ENCODE measurements around the gene SEPTIN2. TPM values are rescaled to one million over a fixed set of nuclear protein-coding genes. Genes with fewer than 3 reads are reported as not detected.
"Not testable (repeated sequence)": the region's sequence is repeated elsewhere in the genome, so short reads cannot be mapped to it uniquely, and the experiment has no call there.

SEPTIN2 gene
- total RNA-seq, 1 donor from 2014 or later, result 282 TPM

- no peak for DNase-seq (ENCODE audit: low read depth)
Measured at GRCh38 chr2:241286348-241287090, 29.2 kb upstream of the SEPTIN2 start.

GRCh38 chr2:241288324-241288888, 27.3 kb upstream of the SEPTIN2 start:
- DNase-seq (ENCODE audit: low read depth), result no peak

GRCh38 chr2:241289053-241289452, 26.7 kb upstream of the SEPTIN2 start:
- DNase-seq (ENCODE audit: low read depth), result no peak

- DNase-seq (ENCODE audit: low read depth), result no peak
Measured at GRCh38 chr2:241289597-241289996, 26.1 kb upstream of the SEPTIN2 start.

GRCh38 chr2:241291153-241291552, 24.6 kb upstream of the SEPTIN2 start:
- no peak for DNase-seq (ENCODE audit: low read depth)

GRCh38 chr2:241291977-241292376, 23.7 kb upstream of the SEPTIN2 start:
- DNase-seq (ENCODE audit: low read depth), result no peak

- DNase-seq (ENCODE audit: low read depth), result not testable (repeated sequence)
Measured at GRCh38 chr2:241293378-241293797, 22.3 kb upstream of the SEPTIN2 start.

GRCh38 chr2:241295326-241296095, 20.2 kb upstream of the SEPTIN2 start:
- DNase-seq (ENCODE audit: low read depth), result no peak

GRCh38 chr2:241296767-241297166, 19.0 kb upstream of the SEPTIN2 start:
- DNase-seq (ENCODE audit: low read depth), result no peak

- no peak for DNase-seq (ENCODE audit: low read depth)
Measured at GRCh38 chr2:241298673-241299072, 17.1 kb upstream of the SEPTIN2 start.

GRCh38 chr2:241300000-241300399, 15.7 kb upstream of the SEPTIN2 start:
- no peak for DNase-seq (ENCODE audit: low read depth)

- no peak for DNase-seq (ENCODE audit: low read depth)
Measured at GRCh38 chr2:241302083-241302482, 13.6 kb upstream of the SEPTIN2 start.

GRCh38 chr2:241302759-241303651, 12.7 kb upstream of the SEPTIN2 start:
- no peak for DNase-seq (ENCODE audit: low read depth)

- DNase-seq (ENCODE audit: low read depth), result no peak
Measured at GRCh38 chr2:241304039-241304670, 11.6 kb upstream of the SEPTIN2 start.

GRCh38 chr2:241307055-241307454, 8.7 kb upstream of the SEPTIN2 start:
- no peak for DNase-seq (ENCODE audit: low read depth)

- no peak for DNase-seq (ENCODE audit: low read depth)
Measured at GRCh38 chr2:241308267-241308666, 7.5 kb upstream of the SEPTIN2 start.

GRCh38 chr2:241308832-241309500, 6.8 kb upstream of the SEPTIN2 start:
- DNase-seq (ENCODE audit: low read depth), result no peak

- peak; percentile 49 for DNase-seq (ENCODE audit: low read depth)
Measured at GRCh38 chr2:241309684-241310117, 6.0 kb upstream of the SEPTIN2 start.

- DNase-seq (ENCODE audit: low read depth), result no peak
Measured at GRCh38 chr2:241310917-241311566, 4.7 kb upstream of the SEPTIN2 start.

- peak; percentile 50 for DNase-seq (ENCODE audit: low read depth)
Measured at GRCh38 chr2:241312082-241312481, 3.6 kb upstream of the SEPTIN2 start.

All from myocyte (in vitro differentiated cells).